Stimulated activated CD4-positive, alpha-beta T cell treated with anti-CD3 and anti-CD28 coated beads, Interleukin-2, amount 100 ng/mL, for 24 hours (primary cell): ENCODE measurements around the gene SRSF5.
"Not testable (repeated sequence)": the region's sequence is repeated elsewhere in the genome, so short reads cannot be mapped to it uniquely, and the experiment has no call there.

ENCODE experiments used
- DNase-seq, 2 donors: peaks; one replicate each; pipeline ENCODE4 v3.0.0-alpha.2; 2020

The SRSF5 gene

DNA sequence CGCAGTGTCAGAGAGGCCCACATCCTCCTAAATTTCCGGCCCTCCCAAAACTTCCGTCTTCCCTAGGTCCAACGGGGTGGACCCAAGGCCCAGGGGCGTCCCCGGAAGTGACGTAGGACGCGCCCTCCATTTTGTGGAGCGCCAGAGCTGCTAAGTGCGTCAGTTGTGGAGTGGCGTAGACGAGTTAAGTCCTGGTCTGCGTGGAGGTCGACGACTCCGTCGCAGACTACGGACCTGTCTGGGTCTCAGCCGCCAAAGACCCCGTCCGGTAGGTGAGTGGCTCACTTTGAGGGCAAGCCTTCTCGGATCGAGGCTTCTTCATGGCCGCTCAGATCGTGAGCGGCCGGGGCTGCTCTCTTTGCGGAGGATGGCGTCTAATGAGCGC is at the start of gene SRSF5:
SRSF5 (plus strand) TSS at position 159 of the 385 bp plus-strand sequence. CDS start 1,015 bp downstream, outside the sequence.
- DNase-seq, result peak; percentile 94 to 95

DNA sequence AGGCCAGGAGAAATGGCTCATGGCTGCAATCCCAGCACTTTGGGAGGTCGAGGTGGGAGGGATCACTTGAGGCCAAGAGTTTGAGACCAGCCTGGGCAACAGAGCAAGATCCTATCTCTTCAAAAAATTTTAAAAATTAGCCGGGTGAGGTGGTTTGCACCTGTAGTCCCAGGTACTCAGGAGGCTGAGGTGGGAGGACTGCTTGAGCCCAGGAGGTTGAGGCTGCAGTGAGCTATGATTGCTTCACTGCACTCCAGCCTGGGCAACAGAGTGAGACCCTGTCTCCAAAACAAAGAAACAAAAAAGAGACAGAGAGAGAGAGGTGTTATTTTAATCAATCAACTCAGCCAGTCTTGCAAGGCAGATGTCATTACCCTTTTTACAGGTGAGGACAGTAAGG is 48.3 kb upstream of the SRSF5 start:
- DNase-seq, result not testable (repeated sequence)

GRCh38 chr14:69719501-69719951 is 47.4 kb upstream of the SRSF5 start:
- no peak for DNase-seq

GRCh38 chr14:69720912-69721311 is 46.0 kb upstream of the SRSF5 start:
- no peak for DNase-seq

GRCh38 chr14:69726761-69727511 is 40.0 kb upstream of the SRSF5 start:
- DNase-seq, result peak; percentile 87 to 89

GRCh38 chr14:69727860-69728259 is 39.1 kb upstream of the SRSF5 start:
- no peak for DNase-seq

DNA sequence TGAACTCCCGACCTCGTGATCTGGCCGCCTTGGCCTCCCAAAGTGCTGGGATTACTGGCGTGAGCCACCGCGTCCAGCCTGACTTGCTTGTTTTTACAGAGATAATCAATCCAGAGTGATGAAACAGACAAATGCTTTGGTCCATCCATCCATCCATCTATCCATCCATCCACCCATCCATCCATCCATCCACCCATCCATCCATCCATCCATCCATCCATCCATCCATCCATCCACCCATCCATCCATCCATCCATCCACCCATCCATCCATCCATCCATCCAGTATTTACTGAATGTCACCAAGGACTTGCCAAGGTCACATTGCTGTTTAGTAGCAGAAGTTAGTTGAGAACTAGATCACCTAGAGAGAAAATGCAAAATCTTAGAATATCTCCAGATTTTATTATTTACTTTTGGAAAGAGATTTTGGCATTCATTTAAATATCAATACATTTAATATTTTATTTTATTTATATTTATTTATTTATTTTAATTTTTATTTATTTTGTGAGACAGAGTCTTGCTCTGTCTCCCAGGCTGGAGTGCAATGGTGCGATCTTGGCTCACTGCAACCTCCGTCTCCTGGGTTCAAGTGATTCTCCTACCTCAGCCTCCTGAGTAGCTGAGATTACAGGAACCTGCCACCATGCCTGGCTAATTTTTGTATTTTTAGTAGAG is 34.9 kb upstream of the SRSF5 start:
- not testable (repeated sequence) for DNase-seq

- not testable (repeated sequence) for DNase-seq
These were observed 30.5 kb upstream of the SRSF5 start for GRCh38 chr14:69736405-69736804.

DNA sequence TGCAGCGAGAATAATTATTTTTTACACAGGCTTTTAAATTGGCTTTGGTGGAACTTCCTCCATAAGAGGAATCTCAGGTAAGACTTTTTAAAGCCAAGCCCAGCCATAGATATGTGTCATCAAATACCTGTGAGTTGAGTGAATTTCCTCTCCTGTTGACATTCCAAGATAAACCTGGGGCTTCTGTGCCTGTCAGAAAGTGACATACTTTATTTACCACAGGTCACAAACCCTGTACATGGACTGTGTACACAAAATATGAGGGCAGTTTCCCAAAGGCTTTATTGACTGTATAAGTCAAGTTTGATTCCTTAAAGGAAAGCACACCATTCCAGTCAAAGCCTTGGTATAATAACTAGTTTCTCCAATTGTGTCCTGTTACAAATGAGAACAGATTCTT is 25.9 kb upstream of the SRSF5 start:
- no peak for DNase-seq

- no peak for DNase-seq
These were observed 17.0 kb upstream of the SRSF5 start for GRCh38 chr14:69749956-69750355.

GRCh38 chr14:69750495-69750894 is 16.4 kb upstream of the SRSF5 start:
- DNase-seq, result no peak

DNA sequence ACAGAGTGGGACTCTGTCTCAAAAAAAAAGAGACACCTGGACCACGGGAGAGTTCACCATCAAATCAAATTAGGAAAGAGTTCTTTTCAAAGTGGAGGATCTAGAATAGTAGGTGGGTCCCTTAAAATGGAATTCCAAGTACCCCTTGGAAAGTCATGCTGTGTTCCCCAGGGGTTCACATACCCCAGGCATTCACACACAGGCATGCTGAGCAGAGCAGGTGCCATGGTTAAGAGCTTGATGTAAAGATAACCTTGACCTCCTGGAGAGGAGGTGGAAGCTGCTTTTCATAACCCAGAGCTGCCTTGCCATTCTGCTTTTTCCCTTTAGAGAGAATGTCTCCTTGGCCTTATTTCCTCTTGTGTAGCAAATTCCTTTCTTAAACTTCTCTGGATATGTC is 14.2 kb upstream of the SRSF5 start:
- DNase-seq, result no peak

DNA sequence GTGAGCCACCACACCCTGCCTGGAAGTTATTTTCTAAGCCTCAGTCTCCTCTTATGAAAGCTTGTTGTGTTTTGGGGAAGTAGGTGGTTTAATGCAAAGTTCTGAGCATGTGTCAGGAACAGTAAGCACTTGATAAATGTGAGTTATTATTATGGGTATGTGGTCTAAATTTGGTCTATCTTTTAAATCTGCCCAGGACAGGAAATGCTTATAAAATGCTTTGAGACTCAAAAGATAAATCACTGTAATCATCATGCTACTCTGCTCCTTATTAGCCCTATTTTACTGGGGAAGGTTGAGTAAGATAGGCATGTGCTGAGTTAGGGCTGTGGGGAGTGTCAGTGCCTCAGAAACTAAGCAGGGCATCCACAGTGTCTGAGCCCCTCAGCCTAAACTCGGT is 13.1 kb upstream of the SRSF5 start:
- no peak for DNase-seq

DNA sequence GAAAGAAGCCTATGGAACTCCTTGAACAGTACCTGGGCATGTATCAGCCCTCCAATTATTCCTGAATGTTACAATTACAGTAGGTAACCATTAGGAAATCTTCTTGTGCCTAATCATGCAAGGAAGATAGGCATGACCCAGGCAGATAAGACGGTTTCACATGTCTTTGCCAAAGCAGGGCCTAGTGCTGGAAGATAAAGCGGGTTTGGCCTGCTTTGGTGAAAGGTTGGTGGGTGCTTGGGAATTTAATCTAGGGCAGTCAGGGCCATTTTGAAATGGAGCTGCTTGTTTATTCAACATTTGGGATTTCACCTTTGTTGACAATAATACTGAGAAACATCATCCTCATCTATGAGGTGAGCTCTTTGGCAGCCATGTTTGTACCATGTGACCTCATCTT is 12.5 kb upstream of the SRSF5 start:
- DNase-seq, result no peak

GRCh38 chr14:69755296-69755695 is 11.6 kb upstream of the SRSF5 start:
- DNase-seq, result no peak

DNA sequence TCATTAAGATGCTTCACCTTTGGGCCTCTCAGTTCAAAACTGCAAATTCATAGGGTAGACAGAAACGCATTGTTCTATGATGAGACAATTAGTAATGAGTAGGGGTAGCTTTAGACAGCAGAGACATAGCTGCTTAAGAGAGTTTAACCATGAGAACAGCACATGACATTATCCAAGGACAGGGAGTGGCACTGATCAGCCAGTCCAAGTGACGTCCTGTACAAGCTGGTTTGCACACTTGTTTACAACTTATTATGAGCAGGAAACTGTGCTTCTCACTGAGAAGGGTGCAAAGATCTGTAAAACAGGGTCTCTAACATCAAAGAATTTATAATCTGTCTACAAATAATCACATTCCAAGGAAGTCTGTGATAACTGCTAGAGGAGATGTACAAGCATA is 11.2 kb upstream of the SRSF5 start:
- DNase-seq, result no peak

- DNase-seq, result no peak
These were observed 10.6 kb upstream of the SRSF5 start for GRCh38 chr14:69756298-69756697.

DNA sequence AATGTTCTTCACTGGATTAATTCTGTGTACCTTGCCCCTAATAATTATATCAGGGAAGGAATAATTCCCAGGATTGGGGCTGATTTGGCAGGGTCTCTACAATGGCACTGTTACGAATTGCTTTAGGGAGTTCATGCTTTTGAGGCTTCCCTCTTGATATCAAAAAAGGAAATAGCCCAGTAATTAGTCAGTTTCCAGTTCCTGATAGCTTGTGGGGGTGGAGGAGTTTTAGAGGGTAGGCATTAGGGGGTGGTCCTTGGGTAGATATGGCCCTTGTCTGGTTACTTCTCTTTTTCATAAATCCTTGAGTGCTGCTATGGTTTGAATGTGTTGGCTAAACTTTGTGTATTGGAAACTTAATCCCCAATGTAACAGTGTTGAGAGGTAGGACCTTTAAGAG is 6.1 kb upstream of the SRSF5 start:
- no peak for DNase-seq

DNA sequence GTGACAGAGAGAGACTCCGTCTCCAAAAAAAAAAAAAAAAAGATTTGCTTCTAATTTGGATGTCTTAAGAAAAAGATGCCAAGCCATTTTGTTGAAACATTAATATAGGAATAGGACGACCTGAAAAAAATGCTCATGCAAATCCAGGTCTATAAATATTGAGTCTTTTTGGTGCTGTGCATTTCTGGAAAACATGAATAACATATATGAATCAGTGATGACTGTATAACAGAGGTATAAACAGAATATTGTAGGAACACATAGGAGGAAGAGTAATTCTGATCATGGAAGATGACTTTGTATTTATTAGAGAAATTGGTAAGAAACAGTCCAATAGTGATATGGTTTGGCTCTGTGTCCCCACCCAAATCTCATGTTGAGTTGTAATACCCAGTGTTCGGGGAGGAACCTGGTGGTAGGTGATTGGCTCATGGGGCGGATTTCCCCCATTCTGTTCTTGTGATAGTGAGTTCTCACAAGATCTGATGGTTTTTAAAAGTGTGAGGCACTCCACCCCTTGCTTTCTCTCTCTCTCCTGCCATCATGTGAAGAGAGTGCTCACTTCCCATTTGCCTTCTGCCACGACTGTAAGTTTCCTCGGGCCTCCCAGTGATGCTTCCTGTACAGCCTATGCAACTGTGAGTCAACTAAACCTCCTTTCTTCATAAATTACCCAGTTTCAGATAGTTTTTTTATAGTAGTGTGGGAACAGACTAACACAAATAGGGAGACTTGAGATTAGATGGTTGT is 3.0 kb upstream of the SRSF5 start:
- peak; percentile 38 to 47 for DNase-seq

- DNase-seq, result peak; percentile 93 to 94
These were observed 542 bp downstream of the SRSF5 start for GRCh38 chr14:69767369-69767999.

GRCh38 chr14:69768873-69769272 is 1.9 kb downstream of the SRSF5 start:
- no peak for DNase-seq

DNA sequence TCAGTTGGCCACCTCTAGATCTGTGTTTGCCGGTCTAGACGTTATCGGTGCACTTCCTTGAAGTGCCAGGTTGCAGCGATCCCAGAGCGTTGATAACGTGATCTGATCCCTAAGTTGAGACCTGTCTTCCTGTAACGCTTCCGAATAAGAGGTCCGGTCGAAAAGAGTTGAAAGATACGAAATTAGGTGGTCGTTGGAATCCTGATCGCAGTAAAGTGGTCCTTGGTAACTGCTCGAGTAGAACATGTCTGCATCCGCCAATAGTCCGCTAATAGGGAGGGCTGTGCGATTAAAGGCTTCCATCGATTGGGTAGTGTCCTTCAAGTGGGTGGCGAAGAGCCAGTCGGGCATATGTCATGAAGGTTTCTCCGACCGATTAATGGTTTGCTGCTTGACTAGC is 2.7 kb downstream of the SRSF5 start:
- no peak for DNase-seq

DNA sequence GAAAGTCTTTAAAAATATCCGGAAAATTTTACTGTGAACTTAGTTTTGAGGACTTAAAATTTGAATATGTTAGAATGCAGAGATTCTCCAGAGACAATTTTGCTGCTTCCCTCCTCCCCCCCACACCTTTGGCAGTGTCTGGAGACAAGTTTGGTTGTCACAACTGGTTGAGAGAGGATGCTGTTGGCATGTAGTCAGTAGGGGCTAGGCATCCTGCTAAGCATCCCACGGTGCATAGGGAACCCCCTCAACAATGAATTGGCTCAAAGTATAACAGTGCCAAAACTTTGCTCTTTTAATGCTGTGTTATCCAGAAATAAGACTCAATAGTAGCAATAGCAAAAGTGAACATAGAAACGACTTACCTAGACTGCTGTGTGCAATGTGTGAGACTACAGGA is 3.6 kb downstream of the SRSF5 start:
- no peak for DNase-seq
